NCI-H69 (cell line): Measurements from ENCODE around the gene CTRB1.
A peak's percentile ranks its signal among the peaks of the same experiment; 100 is the strongest.
"Not testable (repeated sequence)": the region's sequence is repeated elsewhere in the genome, so short reads cannot be mapped to it uniquely, and the experiment has no call there.

Source experiments
- DNase-seq: peaks from one replicate; lab custom pipeline; 2025; lab: John Stamatoyannopoulos, UW

CTRB1 gene

GRCh38 chr16:75241955-75242354 is 23.2 kb downstream of the CTRB1 start:
- no peak for DNase-seq

- not testable (repeated sequence) for DNase-seq
Observed at GRCh38 chr16:75242436-75243078, 23.8 kb downstream of the CTRB1 start.

GRCh38 chr16:75243667-75244224 is 25.0 kb downstream of the CTRB1 start:
- DNase-seq: no peak

- DNase-seq: no peak
Observed at GRCh38 chr16:75244225-75244809, 25.5 kb downstream of the CTRB1 start.

GRCh38 chr16:75244844-75245758 is 26.3 kb downstream of the CTRB1 start:
- no peak for DNase-seq

GRCh38 chr16:75246504-75247205 is 27.9 kb downstream of the CTRB1 start:
- no peak for DNase-seq

GRCh38 chr16:75247249-75247648 is 28.5 kb downstream of the CTRB1 start:
- DNase-seq: no peak

- DNase-seq: no peak
Observed at GRCh38 chr16:75248142-75248535, 29.4 kb downstream of the CTRB1 start.

GRCh38 chr16:75248536-75249380 is 30.0 kb downstream of the CTRB1 start:
- no peak for DNase-seq

- no peak for DNase-seq
Observed at GRCh38 chr16:75249441-75249840, 30.7 kb downstream of the CTRB1 start.

GRCh38 chr16:75250089-75250808 is 31.5 kb downstream of the CTRB1 start:
- no peak for DNase-seq

- DNase-seq: peak; percentile 42
Observed at GRCh38 chr16:75250809-75251279, 32.1 kb downstream of the CTRB1 start.

GRCh38 chr16:75251280-75252048 is 32.7 kb downstream of the CTRB1 start, which contains the start of gene BCAR1:
TSS of gene BCAR1 (minus strand) at chr16:75251624. CDS start at chr16:75251482, 142 bp downstream.
- DNase-seq: peak; percentile 84

GRCh38 chr16:75252049-75252864 is 33.5 kb downstream of the CTRB1 start:
- no peak for DNase-seq

- no peak for DNase-seq
Observed at GRCh38 chr16:75252946-75253911, 34.4 kb downstream of the CTRB1 start.

GRCh38 chr16:75254359-75254837 is 35.6 kb downstream of the CTRB1 start:
- peak; percentile 6 for DNase-seq

- peak; percentile 36 for DNase-seq
Observed at GRCh38 chr16:75256059-75256571, 37.3 kb downstream of the CTRB1 start.
